ENCODE data around the gene GARIN5A.
A peak's percentile ranks its signal among the peaks of the same experiment; 100 is the strongest.

The GARIN5A gene

DNA sequence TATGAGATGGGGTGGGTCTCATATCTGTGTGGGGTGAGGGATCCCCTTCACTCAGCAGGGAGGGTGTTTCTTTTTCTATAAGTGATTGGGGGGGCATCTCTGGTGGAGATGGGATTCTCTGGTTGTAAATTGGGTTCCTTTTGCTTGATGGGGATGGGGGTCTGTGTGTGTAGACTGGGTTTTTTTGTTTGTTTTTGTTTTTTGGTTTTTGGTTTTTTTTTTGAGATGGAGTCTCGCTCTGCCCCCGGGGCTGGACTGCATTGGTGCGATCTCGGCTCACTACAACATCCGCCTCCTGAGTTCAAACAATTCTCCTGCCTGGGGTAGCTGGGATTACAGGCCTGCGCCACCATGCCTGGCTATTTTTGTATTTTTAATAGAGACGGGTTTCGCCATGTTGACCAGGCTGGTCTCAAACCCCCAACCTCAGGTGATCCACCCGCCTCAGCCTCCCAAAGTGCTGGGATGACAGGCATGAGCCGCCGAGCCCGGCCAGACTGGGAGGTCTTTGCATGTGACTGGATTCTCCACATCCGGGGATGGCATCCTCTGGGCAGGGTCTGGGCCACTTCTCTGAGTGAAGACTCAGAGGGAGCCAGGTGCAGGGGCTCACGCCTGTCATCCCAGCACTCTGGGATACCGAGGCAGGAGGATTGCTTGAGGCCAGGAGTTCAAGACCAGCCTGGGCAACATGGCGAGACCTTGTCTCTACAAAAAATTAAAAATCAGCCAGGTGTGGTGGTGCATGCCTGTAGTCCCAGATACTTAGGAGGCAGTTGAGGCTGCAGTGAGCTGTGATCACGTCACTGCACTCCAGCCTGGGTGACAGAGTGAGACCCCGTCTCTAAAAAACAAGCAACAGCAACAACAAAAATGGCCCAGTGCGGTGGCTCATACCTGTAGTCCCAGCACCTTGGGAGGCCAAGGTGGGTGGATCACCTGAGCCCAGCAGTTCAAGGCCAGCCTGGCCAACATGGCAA, 43.2 kb downstream of the GARIN5A start:
- no peak for DNase-seq (ENCODE audit: low read depth)

DNA sequence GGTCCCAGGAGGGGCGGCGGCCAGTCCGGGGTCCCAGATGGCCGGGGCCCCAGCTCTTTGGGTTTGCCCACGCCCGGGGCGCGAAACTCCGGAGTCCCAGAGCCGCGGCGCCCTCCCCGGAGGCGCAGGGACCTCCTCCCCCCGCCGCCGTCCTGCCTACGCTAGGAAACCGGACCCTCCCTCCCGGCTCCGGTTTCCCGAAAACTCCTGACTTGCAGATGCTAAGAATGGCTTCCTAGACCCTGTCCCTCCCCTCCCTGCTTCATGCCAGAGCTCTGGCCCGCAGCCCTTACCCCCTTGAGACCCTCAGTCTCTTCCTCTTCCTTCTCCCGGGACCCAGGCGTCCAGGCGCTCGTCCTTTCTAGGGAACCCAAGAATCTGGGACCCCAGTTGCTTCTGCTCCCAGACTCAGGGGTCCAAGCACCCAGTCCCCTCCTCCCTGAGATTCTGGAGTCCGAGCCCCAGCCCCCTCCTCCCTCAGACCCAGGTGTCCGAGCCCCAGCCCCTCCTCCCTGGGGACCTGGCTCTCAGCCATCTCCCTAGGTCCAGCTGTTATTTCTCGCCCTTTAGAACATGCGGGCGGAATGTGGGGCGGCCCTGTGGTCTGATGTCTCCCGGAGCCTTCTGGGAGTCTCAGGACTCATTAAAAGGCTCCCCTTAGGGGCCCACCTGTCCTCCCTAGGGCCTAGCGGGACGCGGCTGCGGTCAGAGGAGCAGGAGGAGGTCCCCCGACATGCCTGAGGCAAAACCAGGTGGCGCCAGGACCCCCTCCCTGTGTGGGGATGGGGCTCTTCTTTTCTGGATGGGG, 44.2 kb downstream of the GARIN5A start, which contains the start of gene MYBPC2:
MYBPC2 (plus strand) TSS at position 672 of the 808 bp plus-strand sequence; CDS start at position 734, 62 bp downstream.
- peak; percentile 17 for DNase-seq (ENCODE audit: low read depth)

DNA sequence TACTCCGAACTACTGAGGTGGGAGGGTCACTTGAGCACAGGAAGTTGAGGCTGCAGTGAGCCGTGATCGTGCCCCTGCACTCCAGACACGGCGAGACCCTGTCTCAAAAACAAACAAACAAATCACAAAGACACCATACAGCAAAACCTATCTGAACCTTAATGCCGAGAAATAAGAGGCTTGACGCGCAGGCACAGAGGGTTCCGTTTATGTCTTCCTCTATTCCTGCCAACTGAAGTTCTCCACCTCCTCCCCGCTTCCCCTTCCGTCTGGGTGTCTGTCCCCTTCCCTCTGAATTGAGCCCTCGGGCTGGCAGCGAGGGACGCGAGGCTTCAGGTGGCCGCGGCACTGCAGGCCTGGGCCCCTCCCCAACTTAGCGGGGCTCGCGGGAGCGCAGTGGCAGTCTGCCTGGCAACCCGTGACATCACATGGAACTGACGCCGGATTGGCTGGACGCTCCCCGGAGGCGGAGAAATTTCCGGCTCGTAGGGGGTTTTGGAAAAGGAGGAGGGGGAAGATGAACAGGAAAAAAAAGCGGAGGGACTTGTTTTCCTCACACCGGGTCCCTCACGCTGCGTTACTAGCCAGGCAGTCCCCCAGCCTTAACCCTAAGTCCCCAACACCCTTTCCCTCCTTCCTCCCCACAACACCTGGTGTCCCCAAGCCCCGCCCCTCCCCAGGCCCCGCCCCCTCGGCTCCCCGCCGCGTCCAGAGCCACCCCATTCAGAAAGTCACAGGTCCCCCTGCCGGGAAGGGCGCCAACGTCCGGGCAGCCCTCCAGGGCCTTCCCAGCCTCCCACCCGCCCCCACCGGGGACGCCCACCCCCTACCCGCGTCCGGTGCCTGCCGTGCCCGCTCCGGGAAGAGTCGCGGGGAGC, 45.1 kb downstream of the GARIN5A start:
- peak; percentile 45 for DNase-seq (ENCODE audit: low read depth)

DNA sequence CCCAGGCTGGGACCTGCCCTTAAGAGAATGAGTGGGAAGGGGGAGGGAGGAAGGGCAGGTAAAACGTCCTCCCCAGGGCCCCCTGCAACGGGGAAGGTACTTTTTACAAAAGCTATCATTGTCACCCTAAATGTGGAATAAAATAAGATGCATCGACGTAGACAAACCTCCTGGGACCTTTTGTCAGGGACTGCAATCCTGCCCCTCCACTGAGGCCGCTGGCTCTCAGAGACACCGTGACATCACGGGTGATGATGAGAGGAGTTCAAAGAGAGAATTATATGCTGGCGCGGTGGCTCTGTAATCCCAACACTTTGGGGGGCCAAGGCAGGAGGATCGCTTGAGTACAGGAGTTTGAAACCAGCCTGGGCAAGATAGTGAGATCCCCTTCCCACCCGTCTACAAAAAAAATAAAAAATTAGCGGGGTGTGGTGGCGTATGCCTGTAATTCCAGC, 45.7 kb downstream of the GARIN5A start:
- no peak for DNase-seq (ENCODE audit: low read depth)

DNA sequence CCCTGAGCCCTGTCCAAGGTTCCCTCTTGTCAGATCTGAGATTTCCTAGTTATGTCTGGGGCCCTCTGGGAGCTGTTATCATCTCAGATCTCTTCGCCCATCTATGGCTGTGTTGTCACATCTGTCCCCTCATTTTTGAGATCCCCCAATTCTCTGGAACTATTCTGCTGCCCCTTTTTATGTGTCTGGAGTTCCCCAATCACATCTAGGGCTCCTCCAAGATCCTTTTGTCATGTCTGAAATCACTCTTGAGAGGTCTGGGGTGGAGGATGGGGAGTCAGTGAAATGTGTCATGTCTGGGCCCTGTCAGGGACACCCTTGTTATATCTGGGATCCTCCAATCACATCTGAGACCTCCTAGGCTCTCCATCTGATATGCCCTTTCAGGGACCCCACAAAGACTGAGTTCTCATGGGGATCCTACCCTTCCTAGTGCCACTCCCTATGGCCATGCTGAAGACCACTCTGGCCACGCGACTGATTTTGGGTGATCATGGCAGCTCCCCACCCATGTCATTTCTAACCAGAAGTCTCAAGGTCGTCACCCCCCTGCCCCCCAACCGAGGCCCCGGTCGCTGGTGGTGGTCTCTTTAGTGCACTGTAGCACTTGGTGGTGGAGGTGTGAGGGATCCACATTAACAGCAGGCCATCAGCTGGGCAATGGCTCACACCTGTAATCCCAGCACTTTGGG, 47.7 kb downstream of the GARIN5A start:
- no peak for DNase-seq (ENCODE audit: low read depth)

DNA sequence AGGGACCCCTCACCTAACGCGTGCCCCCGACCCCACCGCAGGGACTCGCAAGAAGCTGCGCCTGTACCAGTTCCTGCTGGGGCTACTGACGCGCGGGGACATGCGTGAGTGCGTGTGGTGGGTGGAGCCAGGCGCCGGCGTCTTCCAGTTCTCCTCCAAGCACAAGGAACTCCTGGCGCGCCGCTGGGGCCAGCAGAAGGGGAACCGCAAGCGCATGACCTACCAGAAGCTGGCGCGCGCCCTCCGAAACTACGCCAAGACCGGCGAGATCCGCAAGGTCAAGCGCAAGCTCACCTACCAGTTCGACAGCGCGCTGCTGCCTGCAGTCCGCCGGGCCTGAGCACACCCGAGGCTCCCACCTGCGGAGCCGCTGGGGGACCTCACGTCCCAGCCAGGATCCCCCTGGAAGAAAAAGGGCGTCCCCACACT, 48.6 kb downstream of the GARIN5A start:
- DNase-seq (ENCODE audit: low read depth) = peak; percentile 89

DNA sequence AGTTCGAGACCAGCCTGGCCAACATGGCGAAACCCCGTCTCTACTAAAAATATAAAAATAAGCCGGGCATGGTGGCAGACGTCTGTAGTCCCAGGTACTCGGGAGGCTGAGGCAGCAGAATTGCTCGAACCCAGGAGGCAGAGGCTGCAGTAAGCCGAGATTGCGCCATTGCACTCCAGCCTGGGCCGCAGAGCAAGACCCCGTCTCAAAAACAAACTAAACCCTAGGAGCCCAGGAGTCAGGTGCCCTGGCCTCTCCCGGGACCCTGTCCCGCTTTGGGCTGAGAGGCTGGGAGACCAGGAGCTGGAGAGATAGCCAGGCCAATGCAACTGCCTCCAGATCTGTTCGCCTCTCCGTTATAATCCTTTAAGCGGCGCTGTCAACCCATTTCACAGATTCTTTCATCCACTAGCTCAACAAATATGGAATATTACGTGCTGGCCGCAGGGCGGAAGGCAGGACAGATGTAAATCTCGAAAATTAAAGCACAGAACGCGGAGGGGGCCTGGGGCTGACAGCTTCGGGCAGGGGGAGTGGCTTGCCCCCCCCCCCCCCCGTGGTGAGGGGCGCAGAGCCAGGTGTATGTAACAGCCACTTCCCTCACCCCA, 49.2 kb downstream of the GARIN5A start:
- DNase-seq (ENCODE audit: low read depth) = no peak

DNA sequence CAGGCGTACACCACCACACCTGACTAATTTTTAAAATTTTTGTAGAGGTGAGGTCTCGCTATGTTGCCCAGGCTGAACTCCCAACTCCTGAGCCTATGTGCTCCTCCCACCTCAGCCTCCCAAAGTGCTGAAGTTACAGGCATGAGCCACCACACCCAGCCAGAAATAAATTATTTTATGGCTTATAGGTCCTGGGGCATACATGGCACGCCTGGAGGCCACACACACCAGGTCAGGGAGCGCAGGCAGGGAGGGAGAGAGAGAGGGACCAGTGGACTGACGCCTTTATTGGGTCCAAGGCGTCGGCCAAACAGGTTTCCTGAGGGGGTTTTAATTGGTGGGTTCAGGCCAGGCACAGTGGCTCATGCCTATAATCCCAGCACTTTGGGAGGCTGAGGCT, 51.1 kb downstream of the GARIN5A start:
- DNase-seq (ENCODE audit: low read depth) = no peak

DNA sequence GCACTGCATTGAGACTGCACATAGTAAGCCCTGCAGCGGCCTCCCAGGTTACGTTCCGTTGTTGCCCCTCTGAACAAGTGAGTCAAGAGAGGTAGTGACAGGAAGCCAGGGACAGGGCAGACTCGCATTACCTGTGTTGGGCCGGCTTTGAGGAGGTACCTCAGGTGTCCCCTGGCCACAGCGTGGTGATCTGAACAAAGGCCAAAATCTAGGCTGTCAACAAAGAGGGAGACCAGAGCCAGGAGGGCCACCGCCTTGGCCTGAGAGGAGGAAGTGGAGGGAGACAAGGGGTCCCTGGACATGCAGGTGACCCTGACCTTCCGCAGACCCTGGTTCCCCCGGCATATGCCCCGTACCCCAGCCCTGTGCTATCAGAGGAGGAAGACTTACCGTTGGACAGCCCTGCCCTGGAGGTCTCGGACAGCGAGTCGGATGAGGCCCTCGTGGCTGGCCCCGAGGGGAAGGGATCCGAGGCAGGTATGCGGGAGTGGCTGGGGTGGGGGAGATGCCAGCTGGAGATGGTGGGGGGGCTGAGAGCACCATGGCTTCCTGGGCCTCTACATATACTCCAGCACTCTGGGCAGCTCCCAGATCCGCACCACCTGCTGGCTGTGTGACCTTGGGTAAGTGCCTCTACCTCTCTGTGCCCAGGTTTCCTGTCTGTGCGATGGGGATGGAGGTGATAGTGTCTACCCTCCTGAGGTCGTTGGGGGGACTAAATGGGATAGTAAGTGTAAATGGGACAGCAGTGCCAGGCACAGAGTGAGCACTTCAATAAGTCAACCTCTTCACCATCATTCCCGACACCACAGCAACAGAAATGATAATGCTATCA, 53.2 kb downstream of the GARIN5A start:
- DNase-seq (ENCODE audit: low read depth) = no peak

DNA sequence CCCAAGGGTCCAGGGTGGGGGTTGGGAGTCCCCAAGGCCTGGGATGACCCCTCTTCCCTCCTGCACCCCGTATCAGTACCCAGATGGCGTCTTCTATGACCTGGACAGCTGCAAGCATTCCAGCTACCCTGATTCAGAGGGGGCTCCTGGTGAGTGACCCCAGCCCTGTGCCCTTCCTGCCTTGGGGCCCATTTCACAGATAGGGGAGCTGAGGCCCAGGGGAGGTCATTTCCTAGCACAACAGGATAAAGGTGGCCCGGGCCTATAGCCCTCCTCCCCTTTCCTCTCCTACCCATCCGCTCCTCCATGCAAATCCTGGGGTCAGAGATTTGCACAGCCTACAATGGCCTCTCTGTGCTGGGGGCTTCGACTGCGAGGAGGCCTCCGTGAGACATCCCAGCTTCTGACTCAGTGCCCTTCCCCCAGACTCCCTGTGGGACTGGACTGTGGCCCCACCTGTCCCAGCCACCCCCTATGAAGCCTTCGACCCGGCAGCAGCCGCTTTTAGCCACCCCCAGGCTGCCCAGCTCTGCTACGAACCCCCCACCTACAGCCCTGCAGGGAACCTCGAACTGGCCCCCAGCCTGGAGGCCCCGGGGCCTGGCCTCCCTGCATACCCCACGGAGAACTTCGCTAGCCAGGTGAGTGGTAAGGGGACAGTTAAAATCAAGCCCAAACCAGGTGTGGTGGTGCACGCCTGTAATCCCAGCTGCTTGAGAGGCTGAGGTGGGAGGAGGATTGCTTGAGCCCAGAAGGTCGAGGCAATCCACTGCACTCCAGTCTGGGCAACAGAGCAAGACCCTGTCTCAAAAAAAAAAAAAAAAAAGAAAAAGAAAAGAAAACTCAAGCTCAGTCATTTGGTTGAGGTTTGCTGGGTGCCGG, 54.0 kb downstream of the GARIN5A start:
- no peak for DNase-seq (ENCODE audit: low read depth)

DNA sequence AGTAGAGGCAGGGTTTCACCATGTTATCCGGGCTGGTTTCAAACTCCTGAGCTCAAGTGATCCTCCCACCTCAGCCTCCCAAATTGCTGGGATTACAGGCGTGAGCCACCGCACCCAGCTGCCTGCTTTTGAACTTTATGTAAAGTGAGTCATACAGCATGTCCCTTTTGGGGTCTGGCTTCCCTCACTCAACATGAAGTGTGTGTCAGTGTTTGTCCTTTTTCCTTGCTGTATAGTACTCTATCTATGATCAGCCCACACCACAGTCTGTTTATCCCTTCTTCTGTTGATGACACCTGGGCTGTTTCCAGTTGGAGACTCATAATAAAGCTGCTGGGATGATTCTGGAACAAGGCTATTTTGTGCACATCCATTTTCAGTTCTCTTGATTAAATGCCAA, 55.8 kb downstream of the GARIN5A start:
- DNase-seq (ENCODE audit: low read depth) = no peak

DNA sequence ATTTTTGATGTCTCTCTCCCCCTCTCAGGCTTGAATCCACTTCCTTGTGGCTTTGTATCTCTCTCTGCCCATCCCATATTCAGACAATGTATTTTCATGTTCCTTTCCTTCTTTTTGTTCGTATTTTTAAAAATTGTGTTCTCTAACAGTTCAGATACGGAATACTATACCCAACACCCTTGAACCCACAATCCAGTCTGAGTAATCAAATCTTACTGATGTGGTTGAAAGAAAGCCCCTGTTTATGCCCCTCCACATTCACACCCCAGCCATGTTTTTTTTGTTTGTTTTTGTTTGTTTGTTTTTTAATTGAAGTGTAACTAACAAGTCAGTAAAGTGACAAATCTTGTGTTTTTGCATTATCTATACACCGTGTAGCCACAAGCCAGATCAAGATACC, 56.5 kb downstream of the GARIN5A start:
- no peak for DNase-seq (ENCODE audit: low read depth)

DNA sequence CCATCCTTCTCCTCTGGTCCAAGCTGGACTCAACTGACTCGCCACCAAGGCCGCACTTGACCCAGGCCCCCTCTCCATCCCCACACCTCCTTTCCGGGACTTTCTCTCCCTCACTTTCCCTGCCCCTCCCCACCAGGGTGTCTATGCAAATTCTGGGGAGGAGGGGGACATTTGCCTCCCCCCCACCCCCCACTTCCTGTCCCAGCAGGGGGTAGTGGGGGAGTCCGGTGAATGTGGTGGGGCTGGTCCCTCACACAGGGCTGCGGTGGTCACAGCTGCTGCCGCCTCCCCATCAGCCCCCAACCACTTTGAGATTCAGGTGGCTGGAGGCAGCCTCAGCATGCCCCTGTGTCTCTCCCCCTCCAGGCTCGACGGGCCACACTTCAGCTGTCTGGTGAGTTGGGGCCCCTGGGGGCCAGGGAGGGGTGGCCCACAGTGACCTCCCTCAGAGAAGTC, 57.0 kb downstream of the GARIN5A start:
- DNase-seq (ENCODE audit: low read depth) = no peak

DNA sequence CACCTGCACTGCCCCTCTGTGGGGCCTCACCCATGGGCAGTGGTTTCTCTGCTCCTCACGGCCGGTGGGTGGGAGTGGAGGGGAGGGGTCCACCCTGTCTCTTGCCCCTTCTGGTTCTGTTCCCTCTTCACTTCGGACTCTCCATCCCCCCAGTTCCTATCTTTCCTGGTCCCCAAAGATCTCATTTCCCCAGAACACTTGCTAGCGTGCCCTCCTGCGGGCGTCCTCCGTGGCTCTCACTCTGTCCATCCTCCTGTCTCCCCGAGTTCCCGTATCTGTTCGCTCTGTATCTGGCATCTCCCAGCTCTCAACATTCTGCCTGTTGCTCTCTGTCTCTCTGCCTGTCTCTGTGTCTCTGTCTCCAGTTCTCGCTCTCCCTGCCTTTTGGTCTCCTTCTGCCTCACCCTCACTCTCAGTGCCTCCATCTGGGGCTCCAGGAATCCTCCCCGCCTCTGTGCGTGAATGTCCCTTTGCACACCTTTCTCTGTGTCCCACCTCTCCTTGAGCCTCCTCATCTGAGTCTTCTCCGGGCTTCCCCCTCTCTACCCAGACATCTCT, 57.5 kb downstream of the GARIN5A start:
- no peak for DNase-seq (ENCODE audit: low read depth)

DNA sequence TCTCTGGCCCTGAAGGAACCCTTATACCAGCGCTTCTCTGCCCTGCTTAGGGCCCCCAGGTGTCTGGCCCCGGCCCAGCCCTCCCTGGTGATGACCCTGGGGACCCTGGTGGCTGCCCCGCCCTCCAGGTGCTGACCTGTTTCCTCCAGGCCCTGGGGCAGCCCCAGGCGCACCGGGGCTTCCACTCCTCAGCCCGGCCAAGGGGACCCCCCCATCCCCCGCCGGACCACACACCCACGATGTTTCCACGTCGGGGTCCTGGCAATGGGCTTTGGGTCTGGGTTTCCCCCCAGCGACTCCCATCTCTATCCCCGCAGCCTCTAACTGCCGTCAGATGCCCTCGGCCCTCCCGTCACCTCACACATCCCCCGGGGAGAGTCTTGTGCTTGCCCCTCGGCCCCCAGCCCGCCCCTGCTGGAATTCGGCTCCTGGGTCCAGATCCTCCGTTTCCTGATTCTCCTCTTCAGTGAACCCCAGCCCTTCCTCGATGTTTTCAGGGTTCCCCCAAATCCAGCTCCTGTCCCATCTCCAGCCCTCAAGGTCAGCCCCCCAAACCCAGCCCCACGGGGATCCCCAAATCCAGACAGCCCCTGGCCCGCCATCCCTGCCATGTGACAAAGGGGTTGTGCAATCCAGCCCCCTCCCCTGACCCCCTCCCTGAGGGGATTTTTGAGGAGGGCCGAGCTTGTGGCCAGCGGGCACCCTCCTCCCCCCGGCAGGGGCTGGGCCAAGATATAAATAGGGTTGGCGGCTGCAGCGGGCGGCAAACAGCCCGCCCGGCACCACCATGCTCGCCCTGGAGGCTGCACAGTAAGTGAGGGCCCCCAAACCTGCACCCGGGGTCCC, 58.2 kb downstream of the GARIN5A start, which contains the start of gene SPIB:
SPIB (plus strand) TSS at position 763 of the 846 bp plus-strand sequence; CDS start at position 788, 25 bp downstream.
- no peak for DNase-seq (ENCODE audit: low read depth)

DNA sequence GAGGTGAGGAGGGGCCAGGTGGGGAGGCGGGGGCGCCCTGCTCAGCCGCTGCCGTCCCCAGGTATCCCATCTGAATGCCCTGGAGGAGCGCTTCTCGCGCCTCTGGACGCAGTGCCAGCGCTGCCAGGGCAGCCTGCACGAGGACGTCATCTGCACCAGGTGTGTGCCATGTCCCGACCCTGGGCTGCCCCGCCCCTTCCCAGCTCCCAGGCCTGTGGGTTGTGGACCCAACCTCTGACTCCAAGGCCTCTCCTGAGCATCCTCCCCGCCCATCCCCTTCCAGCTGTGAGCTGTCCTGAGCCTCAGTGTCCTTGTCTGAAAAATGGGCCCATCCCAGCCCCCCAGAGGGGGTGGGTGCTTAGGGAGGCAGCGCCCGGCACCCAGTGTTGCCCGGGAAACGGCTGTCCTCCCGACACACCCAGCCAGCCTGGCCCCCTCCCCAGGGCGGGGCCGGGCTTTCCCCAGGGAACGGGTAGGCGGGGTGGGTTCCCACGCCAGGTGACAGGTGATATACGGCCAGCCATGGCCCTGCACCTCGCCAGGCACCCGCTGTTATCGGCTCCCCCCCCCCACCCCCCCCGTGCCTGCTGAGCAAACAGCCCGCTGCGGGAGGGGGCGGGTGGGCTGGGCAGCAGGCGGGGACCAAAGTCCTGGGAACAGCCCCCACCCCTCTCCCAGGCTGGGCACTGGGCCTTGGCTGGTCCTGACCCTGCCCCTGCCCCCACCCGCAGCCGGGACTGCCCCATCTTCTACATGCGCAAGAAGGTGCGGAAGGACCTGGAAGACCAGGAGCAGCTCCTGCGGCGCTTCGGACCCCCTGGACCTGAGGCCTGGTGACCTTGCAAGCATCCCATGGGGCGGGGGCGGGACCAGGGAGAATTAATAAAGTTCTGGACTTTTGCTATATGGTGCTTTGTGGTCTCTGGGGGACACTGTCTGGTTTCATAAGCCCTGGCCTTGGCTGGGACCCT, 59.3 kb downstream of the GARIN5A start:
- no peak for DNase-seq (ENCODE audit: low read depth)
